GM12878 (cell line): ENCODE measurements around the gene DNAJC6.

Experiments used
- BCL11A ChIP-seq: IDR thresholded peaks from 2 replicates; pipeline ENCODE4 v1.6.1; 2011; ENCODE audit warnings: low read depth, low read length
- BCLAF1 ChIP-seq: fragments of 450-650 bp; IDR thresholded peaks from 2 replicates; pipeline ENCODE4 v1.6.1; 2017; ENCODE audit warnings: antibody characterized with exemption, mild to moderate bottlenecking, moderate library complexity
- CREB1 ChIP-seq: IDR thresholded peaks from 2 replicates; pipeline ENCODE4 v1.6.1; 2012; ENCODE audit warnings: low read depth, mild to moderate bottlenecking, inconsistent platforms
- EZH2 ChIP-seq: IDR thresholded peaks from 2 replicates; pipeline ENCODE4 v1.6.1; 2012; ENCODE audit warnings: low read depth, mild to moderate bottlenecking, control low read depth, inconsistent platforms, low read length, borderline replicate concordance; ENCODE audit not compliant: control insufficient read depth
- NFIC ChIP-seq: IDR thresholded peaks from 2 replicates; pipeline ENCODE4 v1.6.1; 2012; ENCODE audit warnings: low read depth, mild to moderate bottlenecking, inconsistent platforms, low read length, moderate library complexity
- NFYB ChIP-seq: IDR thresholded peaks from 2 replicates; pipeline ENCODE4 v1.6.1; 2011; ENCODE audit warnings: low read depth, mild to moderate bottlenecking, low read length, improper control_type of control experiment, moderate library complexity; ENCODE audit not compliant: insufficient read depth
- PAX8 ChIP-seq: fragments of 450-650 bp; IDR thresholded peaks from 2 replicates; pipeline ENCODE4 v1.6.1; 2017; ENCODE audit warnings: mild to moderate bottlenecking, moderate library complexity
- TCF12 ChIP-seq: IDR thresholded peaks from 2 replicates; pipeline ENCODE4 v1.6.1; 2011; ENCODE audit warnings: low read depth, mild to moderate bottlenecking, low read length
- TCF7 ChIP-seq: IDR thresholded peaks from 2 replicates; pipeline ENCODE4 v1.6.1; 2014; ENCODE audit warnings: antibody characterized with exemption, borderline replicate concordance
- YY1 ChIP-seq: IDR thresholded peaks from 2 replicates; pipeline ENCODE4 v1.6.1; 2011; ENCODE audit warnings: low read depth, mild to moderate bottlenecking, low read length
- TF ChIP-seq, protein P1 (sequence below): IDR thresholded peaks from 2 replicates; pipeline ENCODE4 v1.6.1; 2012; ENCODE audit warnings: low read depth, low read length, improper control_type of control experiment
- TF ChIP-seq, protein P2 (sequence below), 3 experiments: IDR thresholded peaks in 2 of 3; conservative IDR thresholded peaks in 1 of 3; 2 replicates each; pipeline ENCODE4 v1.5.1; 2011; ENCODE audit warnings: low read depth in 3 of 3, low read length in 3 of 3, mild to moderate bottlenecking in 3 of 3, control low read depth in 2 of 3, moderate library complexity in 2 of 3, inconsistent platforms in 1 of 3, mixed read lengths in 1 of 3; ENCODE audit not compliant: control insufficient read depth in 2 of 3, insufficient read depth in 1 of 3; ENCODE audit errors: extremely low read depth in 1 of 3

GRCh38 chr1:65429078-65429477 lies 119.7 kb downstream of the DNAJC6 start:
- TF ChIP-seq NFYB (no peak), BCLAF1 (no peak), TCF12 (no peak), YY1 (no peak), CREB1 (no peak), TCF7 (no peak), EZH2 (no peak), BCL11A (no peak), PAX8 (no peak), NFIC (no peak)
- TF ChIP-seq, protein P1, sequence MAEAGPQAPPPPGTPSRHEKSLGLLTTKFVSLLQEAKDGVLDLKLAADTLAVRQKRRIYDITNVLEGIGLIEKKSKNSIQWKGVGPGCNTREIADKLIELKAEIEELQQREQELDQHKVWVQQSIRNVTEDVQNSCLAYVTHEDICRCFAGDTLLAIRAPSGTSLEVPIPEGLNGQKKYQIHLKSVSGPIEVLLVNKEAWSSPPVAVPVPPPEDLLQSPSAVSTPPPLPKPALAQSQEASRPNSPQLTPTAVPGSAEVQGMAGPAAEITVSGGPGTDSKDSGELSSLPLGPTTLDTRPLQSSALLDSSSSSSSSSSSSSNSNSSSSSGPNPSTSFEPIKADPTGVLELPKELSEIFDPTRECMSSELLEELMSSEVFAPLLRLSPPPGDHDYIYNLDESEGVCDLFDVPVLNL, result no peak
- TF ChIP-seq, protein P2, sequence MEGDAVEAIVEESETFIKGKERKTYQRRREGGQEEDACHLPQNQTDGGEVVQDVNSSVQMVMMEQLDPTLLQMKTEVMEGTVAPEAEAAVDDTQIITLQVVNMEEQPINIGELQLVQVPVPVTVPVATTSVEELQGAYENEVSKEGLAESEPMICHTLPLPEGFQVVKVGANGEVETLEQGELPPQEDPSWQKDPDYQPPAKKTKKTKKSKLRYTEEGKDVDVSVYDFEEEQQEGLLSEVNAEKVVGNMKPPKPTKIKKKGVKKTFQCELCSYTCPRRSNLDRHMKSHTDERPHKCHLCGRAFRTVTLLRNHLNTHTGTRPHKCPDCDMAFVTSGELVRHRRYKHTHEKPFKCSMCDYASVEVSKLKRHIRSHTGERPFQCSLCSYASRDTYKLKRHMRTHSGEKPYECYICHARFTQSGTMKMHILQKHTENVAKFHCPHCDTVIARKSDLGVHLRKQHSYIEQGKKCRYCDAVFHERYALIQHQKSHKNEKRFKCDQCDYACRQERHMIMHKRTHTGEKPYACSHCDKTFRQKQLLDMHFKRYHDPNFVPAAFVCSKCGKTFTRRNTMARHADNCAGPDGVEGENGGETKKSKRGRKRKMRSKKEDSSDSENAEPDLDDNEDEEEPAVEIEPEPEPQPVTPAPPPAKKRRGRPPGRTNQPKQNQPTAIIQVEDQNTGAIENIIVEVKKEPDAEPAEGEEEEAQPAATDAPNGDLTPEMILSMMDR (IDR thresholded peaks at IDR 0.05 in 2 of 3, conservative IDR thresholded peaks at IDR 0.05 in 1 of 3; ENCODE audit: control insufficient read depth in 2 of 3, extremely low read depth in 1 of 3, insufficient read depth in 1 of 3, low read depth in 3 of 3, low read length in 3 of 3), result no peak
